ENCODE data around the gene CAMKMT. TPM values are rescaled to one million over a fixed set of nuclear protein-coding genes. Genes with fewer than 3 reads are reported as not detected.

The CAMKMT gene
- total RNA-seq, 1 experiment from 2014 or later = 17.4 TPM

DNA sequence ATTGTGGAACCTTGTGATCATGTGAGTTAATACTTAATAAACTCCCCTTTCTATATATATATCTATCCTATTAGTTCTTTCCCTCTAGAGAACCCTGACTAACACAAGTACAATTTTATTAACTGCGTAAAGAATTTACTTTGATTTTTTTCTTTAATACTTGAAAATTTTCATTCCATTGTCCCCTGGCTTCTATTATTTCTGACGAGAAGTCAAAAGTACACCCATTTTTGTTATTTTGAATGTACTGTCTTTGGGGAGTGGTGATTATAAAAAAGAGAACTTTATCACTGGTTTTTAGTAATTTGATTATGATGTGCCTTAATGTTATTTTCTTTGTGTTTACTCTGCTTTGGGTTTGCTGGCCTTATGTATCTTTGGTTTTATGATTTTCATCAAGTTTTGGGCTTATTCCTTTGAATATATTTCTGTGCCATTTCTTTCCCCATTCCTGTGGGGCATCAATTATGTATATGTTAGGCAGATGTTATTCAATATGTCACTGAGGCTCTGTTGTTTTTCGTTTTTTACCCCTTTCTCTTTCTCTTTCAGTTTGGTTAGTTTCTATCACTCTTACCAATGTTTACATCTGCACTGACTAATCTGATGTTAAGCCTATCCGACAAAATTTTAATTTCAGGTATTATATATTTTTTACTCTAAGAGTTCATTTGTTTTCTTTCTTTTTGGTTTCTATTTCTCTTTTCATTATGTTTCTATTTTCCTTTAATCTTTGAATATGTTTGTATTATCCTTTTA is 271.4 kb downstream of the CAMKMT start:
- no peak overlapping the region for H2BK12ac ChIP-seq (ENCODE audit: insufficient read length, low read depth, low read length)
- Mint-ChIP-seq H3K4me1 (peaks cover 4 to 10% of the 10 kb centered on the region in 2 experiments), H3K36me3 (ENCODE audit: insufficient read depth in 1 of 3, low read depth in 3 of 3) (peaks cover 12 to 39% (median 17%) of the 10 kb centered on the region in 3 experiments), H3K9me3 (peaks cover 16 to 32% of the 10 kb centered on the region in 2 experiments), H3K27me3 (ENCODE audit: low read depth) (no peaks in the 10 kb centered on the region), H3K4me3 (no peak overlapping the region), H3K27ac (no peak overlapping the region)
- no peaks in the 10 kb centered on the region for H3K9me3 ChIP-seq (ENCODE audit: control insufficient read depth, low read depth, low read length)
- no peak overlapping the region for H2AK5ac ChIP-seq (ENCODE audit: insufficient read length, low read length)
- no peak overlapping the region for H3K56ac ChIP-seq (ENCODE audit: insufficient read length, low read depth, low read length)
- H3K9ac ChIP-seq (ENCODE audit: extremely low read depth, insufficient read length, low read length) = no peak overlapping the region
- H4K8ac ChIP-seq (replicated peaks; ENCODE audit: insufficient read length, low read depth, low read length) = no peak overlapping the region
- H3T11ph ChIP-seq (ENCODE audit: low read length) = no peak overlapping the region
- H2AFZ ChIP-seq (ENCODE audit: low read length) = no peak overlapping the region
- no peak overlapping the region for H2BK20ac ChIP-seq (ENCODE audit: low read depth, low read length, poor library complexity, severe bottlenecking)
- no peaks in the 10 kb centered on the region for H3K27me3 ChIP-seq (ENCODE audit: insufficient read depth, low read length)
- no peak overlapping the region for H3K4ac ChIP-seq (ENCODE audit: low read depth, low read length)
- no CpG with 5 or more reads among the region's 4 CpGs for WGBS (ENCODE audit: extremely low coverage, insufficient read length, low lambda C conversion rate)
- no peaks in the 10 kb centered on the region for H3K79me2 ChIP-seq (ENCODE audit: insufficient read depth, low read length)
- H4K20me1 ChIP-seq (ENCODE audit: control insufficient read depth, insufficient read depth, insufficient read length) = no peaks in the 10 kb centered on the region
- no peak overlapping the region for H3K14ac ChIP-seq (ENCODE audit: insufficient read depth, low read length)
- no peak overlapping the region for H2BK120ac ChIP-seq (ENCODE audit: low read depth, low read length, poor library complexity, severe bottlenecking)
- H4K5ac ChIP-seq (ENCODE audit: insufficient read length, low read depth, low read length) = no peak overlapping the region
- no peak overlapping the region for H3K4me2 ChIP-seq (ENCODE audit: insufficient read depth, insufficient read length, low read length)
- no peaks in the 10 kb centered on the region for H3K79me1 ChIP-seq (ENCODE audit: insufficient read depth, low read depth, low read length, poor library complexity, severe bottlenecking)
- H3K23me2 ChIP-seq (ENCODE audit: insufficient read length, low read depth, low read length, poor library complexity, severe bottlenecking) = no peaks in the 10 kb centered on the region
- no peak for DNase-seq
- TF ChIP-seq, protein P1, sequence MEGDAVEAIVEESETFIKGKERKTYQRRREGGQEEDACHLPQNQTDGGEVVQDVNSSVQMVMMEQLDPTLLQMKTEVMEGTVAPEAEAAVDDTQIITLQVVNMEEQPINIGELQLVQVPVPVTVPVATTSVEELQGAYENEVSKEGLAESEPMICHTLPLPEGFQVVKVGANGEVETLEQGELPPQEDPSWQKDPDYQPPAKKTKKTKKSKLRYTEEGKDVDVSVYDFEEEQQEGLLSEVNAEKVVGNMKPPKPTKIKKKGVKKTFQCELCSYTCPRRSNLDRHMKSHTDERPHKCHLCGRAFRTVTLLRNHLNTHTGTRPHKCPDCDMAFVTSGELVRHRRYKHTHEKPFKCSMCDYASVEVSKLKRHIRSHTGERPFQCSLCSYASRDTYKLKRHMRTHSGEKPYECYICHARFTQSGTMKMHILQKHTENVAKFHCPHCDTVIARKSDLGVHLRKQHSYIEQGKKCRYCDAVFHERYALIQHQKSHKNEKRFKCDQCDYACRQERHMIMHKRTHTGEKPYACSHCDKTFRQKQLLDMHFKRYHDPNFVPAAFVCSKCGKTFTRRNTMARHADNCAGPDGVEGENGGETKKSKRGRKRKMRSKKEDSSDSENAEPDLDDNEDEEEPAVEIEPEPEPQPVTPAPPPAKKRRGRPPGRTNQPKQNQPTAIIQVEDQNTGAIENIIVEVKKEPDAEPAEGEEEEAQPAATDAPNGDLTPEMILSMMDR (conservative IDR thresholded peaks at IDR 0.05) = no peak
- H4K91ac ChIP-seq (ENCODE audit: insufficient read length, low read depth, low read length) = no peak overlapping the region
- H3K23ac ChIP-seq (ENCODE audit: insufficient read length, low read depth, low read length) = no peak overlapping the region
- no peak overlapping the region for H3K18ac ChIP-seq (ENCODE audit: insufficient read length, low read depth, low read length)
- H2BK15ac ChIP-seq (ENCODE audit: low read depth, low read length) = no peak overlapping the region
- no peak overlapping the region for H3K27ac ChIP-seq (ENCODE audit: insufficient read length, low read depth, low read length)
- H3K4me1 ChIP-seq (ENCODE audit: insufficient read depth, low read length) = no peaks in the 10 kb centered on the region
- H2BK5ac ChIP-seq (ENCODE audit: insufficient read length, low read length) = no peak overlapping the region

Measured in H9 (cell line).